ENCODE data around the gene MAP3K4. TPM values are rescaled to one million over a fixed set of nuclear protein-coding genes. Genes with fewer than 3 reads are reported as not detected.

Gene MAP3K4
- total and polyA plus RNA-seq, 9 donors = 15.6 to 52.3 (median 38.6) TPM

- no peaks in the 10 kb centered on the region for H3K27me3 ChIP-seq
- intact Hi-C loops (cut with DNase I) = loop anchor here in 3 of 4 donors (5.0 kb wide), 2 partner anchors 59 to 381 kb away; no protein-coding TSS in a partner anchor
- H3K36me3 ChIP-seq = no peaks in the 10 kb centered on the region
- peak overlapping the region; percentile 86 to 87 for H3K27ac ChIP-seq
- no peak for DNase-seq
- 3 to 7% (median 4%) methylated on average over 15 of the region's 15 CpGs for WGBS, 3 donors
- TF ChIP-seq EP300 (IDR thresholded peaks at IDR 0.05) (no peak), CTCF (IDR thresholded peaks at IDR 0.05) (no peak), POLR2A (IDR thresholded peaks at IDR 0.05) (no peak)
- no peaks in the 10 kb centered on the region for H3K9me3 ChIP-seq
- peak overlapping the region; percentile 79 for H3K4me3 ChIP-seq
- H3K4me1 ChIP-seq (ENCODE audit: insufficient read depth) = peaks cover 6% of the 10 kb centered on the region
Measured at GRCh38 chr6:160990847-160991405, 643 bp upstream of the MAP3K4 start.

GRCh38 chr6:160992061-160992979, 751 bp downstream of the MAP3K4 start:
- Histone ChIP-seq H3K36me3 (no peaks in the 10 kb centered on the region), H3K27ac (peak overlapping the region; percentile 86 to 87), H3K9me3 (no peaks in the 10 kb centered on the region), H3K27me3 (no peaks in the 10 kb centered on the region), H3K4me1 (ENCODE audit: insufficient read depth) (peaks cover 6% of the 10 kb centered on the region), H3K4me3 (peak overlapping the region; percentile 79)
- peak in 1 of 3 donors; percentile 55 for TF ChIP-seq CTCF (IDR thresholded peaks at IDR 0.05)
- no peak for TF ChIP-seq EP300 (IDR thresholded peaks at IDR 0.05)
- 0 to 1% (median 1%) methylated on average over 24 to 47 of the region's 47 CpGs for WGBS, 3 donors
- DNase-seq = peak in 4 of 5 donors; percentile 51 to 65 (median 63)
- intact Hi-C loops (cut with DNase I) = loop anchor here (1.0 to 5.0 kb wide), 3 partner anchors 60 to 380 kb away; no protein-coding TSS in a partner anchor

- Histone ChIP-seq H3K27me3 (no peaks in the 10 kb centered on the region), H3K4me3 (peak overlapping the region; percentile 79), H3K27ac (no peak overlapping the region), H3K4me1 (ENCODE audit: insufficient read depth) (peaks cover 6% of the 10 kb centered on the region), H3K9me3 (no peaks in the 10 kb centered on the region), H3K36me3 (no peaks in the 10 kb centered on the region)
- DNase-seq = no peak
- TF ChIP-seq CTCF (IDR thresholded peaks at IDR 0.05) (peak in 1 of 3 donors; percentile 36), POLR2A (IDR thresholded peaks at IDR 0.05) (no peak), EP300 (IDR thresholded peaks at IDR 0.05) (no peak)
- intact Hi-C loops (cut with DNase I) = loop anchor here (1.0 to 5.0 kb wide), 3 partner anchors 61 to 379 kb away; no protein-coding TSS in a partner anchor
Measured at GRCh38 chr6:160992980-160993314, 1.4 kb downstream of the MAP3K4 start.

GRCh38 chr6:160995271-160995670, 3.7 kb downstream of the MAP3K4 start:
- H3K4me1 ChIP-seq (ENCODE audit: insufficient read depth) = peaks cover 5% of the 10 kb centered on the region

More at GRCh38 chr6:160995271-160995670, 3.7 kb downstream of the MAP3K4 start:
- no peak for DNase-seq
- Histone ChIP-seq H3K27ac (no peak overlapping the region), H3K9me3 (no peaks in the 10 kb centered on the region), H3K27me3 (no peaks in the 10 kb centered on the region), H3K36me3 (no peaks in the 10 kb centered on the region), H3K4me3 (no peak overlapping the region)
- TF ChIP-seq POLR2A (IDR thresholded peaks at IDR 0.05) (no peak), CTCF (IDR thresholded peaks at IDR 0.05) (no peak), EP300 (IDR thresholded peaks at IDR 0.05) (no peak)
- WGBS, 3 donors = 60 to 75% (median 67%) methylated on average over 1 of the region's 1 CpG
- intact Hi-C loops (cut with DNase I) = no loop called here

Data from ovary (tissue), 9 donors.